ENCODE data around the gene TTPAL. TPM values are rescaled to one million over a fixed set of nuclear protein-coding genes. Genes with fewer than 3 reads are reported as not detected.

TTPAL gene
- total and polyA plus RNA-seq, 2 of the 4 experiments (the other 2 are of a cell fraction), result 8.2 to 18.1 TPM

GRCh38 chr20:44543358-44543757 is 67.7 kb downstream of the TTPAL start:
- POLR2A ChIA-PET (ENCODE audit: unreplicated experiment), result no interaction called here
- no peak overlapping the region for H2AFZ ChIP-seq (replicated peaks; ENCODE audit: low read length, poor library complexity)
- no peak overlapping the region for H2BK120ac ChIP-seq (ENCODE audit: low read depth, low read length)
- H3K9me3 ChIP-seq (ENCODE audit: control insufficient read depth, insufficient read depth, low read length), result no peaks in the 10 kb centered on the region
- CTCF ChIA-PET, result no interaction called here
- WGBS, 2 experiments (ENCODE audit: extremely low coverage in 2 of 2, insufficient read length in 1 of 2), result 40% methylated on average over 1 of the region's 3 CpGs; no CpG with 5 or more reads in 1 of the 2 experiments
- no peaks in the 10 kb centered on the region for H3K27me3 ChIP-seq (ENCODE audit: control insufficient read depth, insufficient read depth, low read length)
- H3K4me3 ChIP-seq (ENCODE audit: insufficient read depth, low read depth, low read length), result no peak overlapping the region
- no peak overlapping the region for H4K8ac ChIP-seq (ENCODE audit: low read depth in 2 of 2, low read length in 2 of 2)
- H3K9me1 ChIP-seq (ENCODE audit: insufficient read depth, low read length), result no peaks in the 10 kb centered on the region
- no peak overlapping the region for H3K27ac ChIP-seq (ENCODE audit: insufficient read depth, low read length)
- H3K4me1 ChIP-seq (ENCODE audit: control insufficient read depth, insufficient read depth, low read length), result peaks cover 11% of the 10 kb centered on the region
- H4K20me1 ChIP-seq (ENCODE audit: insufficient read depth, low read length), result no peaks in the 10 kb centered on the region
- H2BK15ac ChIP-seq (ENCODE audit: low read depth, low read length), result no peak overlapping the region
- no peak overlapping the region for H3K23ac ChIP-seq (ENCODE audit: low read depth, low read length)
- dilution Hi-C loops (cut with HindIII; ENCODE audit: low sequenced_read_pairs, unreplicated experiment) (no loop called here), intact Hi-C loops (cut with micrococcal nuclease) (no loop called here), in situ Hi-C loops (cut with MboI; ENCODE audit: low sequenced_read_pairs) (no loop called here)
- DNase-seq (no peak), ATAC-seq (ENCODE audit: low read depth) (no peak)
- H3K18ac ChIP-seq (ENCODE audit: low read depth, low read length), result no peak overlapping the region
- H3K79me1 ChIP-seq (ENCODE audit: low read depth in 1 of 2, low read length in 2 of 2), result peaks cover 11 to 26% of the 10 kb centered on the region in 2 experiments
- H4K5ac ChIP-seq (ENCODE audit: low read depth, low read length), result no peak overlapping the region
- H3K4me2 ChIP-seq (ENCODE audit: low read depth, low read length), result no peak overlapping the region
- no peak overlapping the region for H2AK9ac ChIP-seq (replicated peaks; ENCODE audit: low read depth, low read length, poor library complexity)
- no peak overlapping the region for H3K9ac ChIP-seq (ENCODE audit: low read depth, low read length)
- H4K91ac ChIP-seq (ENCODE audit: insufficient read depth, low read depth, low read length), result no peak overlapping the region
- H2AK5ac ChIP-seq (ENCODE audit: low read depth, low read length), result no peak overlapping the region
- no peak for TF ChIP-seq RFX5 (IDR thresholded peaks at IDR 0.05; ENCODE audit: low read depth, low read length)
- TF ChIP-seq RCOR1 (IDR thresholded peaks at IDR 0.05; ENCODE audit: insufficient replicate concordance, low read length), result no peak
- TF ChIP-seq BHLHE40 (IDR thresholded peaks at IDR 0.05; ENCODE audit: low read depth, low read length), result no peak
- TF ChIP-seq MAZ (IDR thresholded peaks at IDR 0.05; ENCODE audit: borderline replicate concordance, low read depth, low read length), result no peak
- TF ChIP-seq NFE2L2 (IDR thresholded peaks at IDR 0.05; ENCODE audit: low read depth, low read length), result no peak
- TF ChIP-seq USF2 (IDR thresholded peaks at IDR 0.05; ENCODE audit: low read depth, low read length), result no peak
- no peak overlapping the region for H2BK20ac ChIP-seq (ENCODE audit: low read depth, low read length)
- no peak overlapping the region for H2BK5ac ChIP-seq (ENCODE audit: low read depth, low read length, poor library complexity, severe bottlenecking)
- H3K4ac ChIP-seq (ENCODE audit: low read depth, low read length), result no peak overlapping the region
- no peak overlapping the region for H3K56ac ChIP-seq (ENCODE audit: extremely low read depth, insufficient read depth, low read length)
- no TSS peak for BruUV-seq (replicated peaks)
- H3K14ac ChIP-seq (replicated peaks; ENCODE audit: low read depth, low read length), result no peak overlapping the region
- H3K36me3 ChIP-seq (ENCODE audit: control insufficient read depth, insufficient read depth, low read length), result no peaks in the 10 kb centered on the region

Small RNA genes within 50 kb of the gene (microRNA-seq; reads per million reads assigned to microRNA genes)
- gene RPL37AP1 (ENCODE audit: insufficient read depth, insufficient read length), result not detected

Small RNA genes within 50 kb of the gene (small RNA-seq; reads per million reads assigned to genes)
- gene RPL37AP1, result 0 reads per million in 5 experiments

Other genes with a start within 250 kb of the TTPAL start
- gene GDAP1L1, start 228.6 kb upstream of the TTPAL start, total RNA-seq (2012; rRNA removed), result not detected in 2 replicates
- not detected in 2 replicates for gene GDAP1L1, start 228.6 kb upstream of the TTPAL start, polyA plus RNA-seq (2012; rRNA removed)
- 6.5 and 7.2 TPM in 2 replicates for gene FITM2, start 164.7 kb upstream of the TTPAL start, total RNA-seq (2012; rRNA removed)
- gene FITM2, start 164.7 kb upstream of the TTPAL start, polyA plus RNA-seq (2012; rRNA removed), result 3.3 and 3.4 TPM in 2 replicates
- not detected in 2 replicates for gene R3HDML, start 138.8 kb upstream of the TTPAL start, total RNA-seq (2012; rRNA removed)
- gene R3HDML, start 138.8 kb upstream of the TTPAL start, polyA plus RNA-seq (2012; rRNA removed), result not detected in 2 replicates
- not detected in 2 replicates for gene HNF4A, start 120.2 kb upstream of the TTPAL start, total RNA-seq (2012; rRNA removed)
- gene HNF4A, start 120.2 kb upstream of the TTPAL start, polyA plus RNA-seq (2012; rRNA removed), result not detected in 2 replicates
- gene SERINC3, start 46.2 kb downstream of the TTPAL start, total RNA-seq (2012; rRNA removed), result 88.3 and 101 TPM in 2 replicates
- gene SERINC3, start 46.2 kb downstream of the TTPAL start, polyA plus RNA-seq (2012; rRNA removed), result 132 TPM in 2 replicates
- 69.4 and 78.3 TPM in 2 replicates for gene PKIG, start 106.7 kb downstream of the TTPAL start, total RNA-seq (2012; rRNA removed)
- gene PKIG, start 106.7 kb downstream of the TTPAL start, polyA plus RNA-seq (2012; rRNA removed), result 89.6 and 91.2 TPM in 2 replicates
- 6.9 and 8.1 TPM in 2 replicates for gene ADA, start 175.8 kb downstream of the TTPAL start, total RNA-seq (2012; rRNA removed)
- 11.0 and 11.6 TPM in 2 replicates for gene ADA, start 175.8 kb downstream of the TTPAL start, polyA plus RNA-seq (2012; rRNA removed)
- not detected in 2 replicates for gene CCN5, start 239.5 kb downstream of the TTPAL start, total RNA-seq (2012; rRNA removed)
- not detected in 2 replicates for gene CCN5, start 239.5 kb downstream of the TTPAL start, polyA plus RNA-seq (2012; rRNA removed)

All from IMR-90 (cell line).